ENCODE results near the gene FAM184B. TPM values are rescaled to one million over a fixed set of nuclear protein-coding genes. Genes with fewer than 3 reads are reported as not detected.

Gene FAM184B
- total and polyA plus RNA-seq, 2 of the 4 experiments (the other 2 are of a cell fraction): 0.07 to 0.18 TPM

- DNase-seq: no peak
- H3K18ac ChIP-seq (ENCODE audit: low read depth, low read length): no peak overlapping the region
- H3K9me3 ChIP-seq (ENCODE audit: control insufficient read depth, insufficient read depth, low read length): no peaks in the 10 kb centered on the region
- H3K4me1 ChIP-seq (ENCODE audit: control insufficient read depth, insufficient read depth, low read length): no peaks in the 10 kb centered on the region
- H3K27me3 ChIP-seq (ENCODE audit: control insufficient read depth, insufficient read depth, low read length): no peaks in the 10 kb centered on the region
- no peak overlapping the region for H3K56ac ChIP-seq (ENCODE audit: extremely low read depth, insufficient read depth, low read length)
- H4K5ac ChIP-seq (ENCODE audit: low read depth, low read length): no peak overlapping the region
- H2AK5ac ChIP-seq (ENCODE audit: low read depth, low read length): no peak overlapping the region
- H3K27ac ChIP-seq (ENCODE audit: insufficient read depth, low read length): no peak overlapping the region
- no peaks in the 10 kb centered on the region; a peak in 2 of 4 replicates for H3K79me1 ChIP-seq (ENCODE audit: low read depth in 1 of 2, low read length in 2 of 2)
- intact Hi-C loops (cut with micrococcal nuclease) (no loop called here), dilution Hi-C loops (cut with HindIII; ENCODE audit: low sequenced_read_pairs, unreplicated experiment) (no loop called here), in situ Hi-C loops (cut with MboI; ENCODE audit: low sequenced_read_pairs) (no loop called here)
- no peak overlapping the region for H4K91ac ChIP-seq (ENCODE audit: insufficient read depth, low read depth, low read length)
- ATAC-seq (ENCODE audit: low read depth): no peak
- H2AK9ac ChIP-seq (replicated peaks; ENCODE audit: low read depth, low read length, poor library complexity): no peak overlapping the region
- peaks cover 2% of the 10 kb centered on the region for H3K36me3 ChIP-seq (ENCODE audit: control insufficient read depth, insufficient read depth, low read length)
- H2BK20ac ChIP-seq (ENCODE audit: low read depth, low read length): no peak overlapping the region
- H3K4ac ChIP-seq (ENCODE audit: low read depth, low read length): no peak overlapping the region
- POLR2A ChIA-PET (ENCODE audit: unreplicated experiment): no interaction called here
- H2BK5ac ChIP-seq (ENCODE audit: low read depth, low read length, poor library complexity, severe bottlenecking): no peak overlapping the region
- WGBS, 2 experiments (ENCODE audit: extremely low coverage in 2 of 2, insufficient read length in 1 of 2): no CpG with 5 or more reads among the region's 1 CpG
- H3K4me3 ChIP-seq (ENCODE audit: insufficient read depth, low read depth, low read length): no peak overlapping the region
- H3K14ac ChIP-seq (replicated peaks; ENCODE audit: low read depth, low read length): no peak overlapping the region
- no peak for TF ChIP-seq BHLHE40 (IDR thresholded peaks at IDR 0.05; ENCODE audit: low read depth, low read length)
- TF ChIP-seq, protein P1, sequence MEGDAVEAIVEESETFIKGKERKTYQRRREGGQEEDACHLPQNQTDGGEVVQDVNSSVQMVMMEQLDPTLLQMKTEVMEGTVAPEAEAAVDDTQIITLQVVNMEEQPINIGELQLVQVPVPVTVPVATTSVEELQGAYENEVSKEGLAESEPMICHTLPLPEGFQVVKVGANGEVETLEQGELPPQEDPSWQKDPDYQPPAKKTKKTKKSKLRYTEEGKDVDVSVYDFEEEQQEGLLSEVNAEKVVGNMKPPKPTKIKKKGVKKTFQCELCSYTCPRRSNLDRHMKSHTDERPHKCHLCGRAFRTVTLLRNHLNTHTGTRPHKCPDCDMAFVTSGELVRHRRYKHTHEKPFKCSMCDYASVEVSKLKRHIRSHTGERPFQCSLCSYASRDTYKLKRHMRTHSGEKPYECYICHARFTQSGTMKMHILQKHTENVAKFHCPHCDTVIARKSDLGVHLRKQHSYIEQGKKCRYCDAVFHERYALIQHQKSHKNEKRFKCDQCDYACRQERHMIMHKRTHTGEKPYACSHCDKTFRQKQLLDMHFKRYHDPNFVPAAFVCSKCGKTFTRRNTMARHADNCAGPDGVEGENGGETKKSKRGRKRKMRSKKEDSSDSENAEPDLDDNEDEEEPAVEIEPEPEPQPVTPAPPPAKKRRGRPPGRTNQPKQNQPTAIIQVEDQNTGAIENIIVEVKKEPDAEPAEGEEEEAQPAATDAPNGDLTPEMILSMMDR (conservative IDR thresholded peaks at IDR 0.05; ENCODE audit: low read depth, low read length): no peak
- no peak for TF ChIP-seq FOS (IDR thresholded peaks at IDR 0.05; ENCODE audit: low read depth, low read length)
- TF ChIP-seq, protein P2, sequence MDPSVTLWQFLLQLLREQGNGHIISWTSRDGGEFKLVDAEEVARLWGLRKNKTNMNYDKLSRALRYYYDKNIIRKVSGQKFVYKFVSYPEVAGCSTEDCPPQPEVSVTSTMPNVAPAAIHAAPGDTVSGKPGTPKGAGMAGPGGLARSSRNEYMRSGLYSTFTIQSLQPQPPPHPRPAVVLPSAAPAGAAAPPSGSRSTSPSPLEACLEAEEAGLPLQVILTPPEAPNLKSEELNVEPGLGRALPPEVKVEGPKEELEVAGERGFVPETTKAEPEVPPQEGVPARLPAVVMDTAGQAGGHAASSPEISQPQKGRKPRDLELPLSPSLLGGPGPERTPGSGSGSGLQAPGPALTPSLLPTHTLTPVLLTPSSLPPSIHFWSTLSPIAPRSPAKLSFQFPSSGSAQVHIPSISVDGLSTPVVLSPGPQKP (IDR thresholded peaks at IDR 0.05; ENCODE audit: borderline replicate concordance, low read depth, low read length): no peak
- H3K9ac ChIP-seq (ENCODE audit: low read depth, low read length): no peak overlapping the region
- H2BK15ac ChIP-seq (ENCODE audit: low read depth, low read length): no peak overlapping the region
- no peaks in the 10 kb centered on the region for H3K9me1 ChIP-seq (ENCODE audit: insufficient read depth, low read length)
- CTCF ChIA-PET: no interaction called here
- no peaks in the 10 kb centered on the region for H4K20me1 ChIP-seq (ENCODE audit: insufficient read depth, low read length)
- no TSS peak for BruUV-seq (replicated peaks)
- H4K8ac ChIP-seq (ENCODE audit: low read depth in 2 of 2, low read length in 2 of 2): no peak overlapping the region
- H2BK120ac ChIP-seq (ENCODE audit: low read depth, low read length): no peak overlapping the region
- no peak overlapping the region for H2AFZ ChIP-seq (replicated peaks; ENCODE audit: low read length, poor library complexity)
- H3K23ac ChIP-seq (ENCODE audit: low read depth, low read length): no peak overlapping the region
- H3K4me2 ChIP-seq (ENCODE audit: low read depth, low read length): no peak overlapping the region
These were observed 13.3 kb upstream of the FAM184B start for GRCh38 chr4:17794730-17795129.
